ENCODE results near the gene ASXL1.

GRCh38 chr20:32314768-32315167 is 43.4 kb upstream of the ASXL1 start:
- TF ChIP-seq CTCF (IDR thresholded peaks at IDR 0.05; ENCODE audit: low read length) (no peak), EZH2 (IDR thresholded peaks at IDR 0.05; ENCODE audit: borderline replicate concordance, low read length) (no peak)
